Sigmoid colon (tissue), 4 donors: ENCODE measurements around the gene C5orf46.

Source experiments
- CTCF ChIP-seq, 4 experiments: fragments of 450-650 bp in 3 of 4; fragments of 200-600 bp in 1 of 4; IDR thresholded peaks; one replicate each; pipeline ENCODE4 v1.5.1; 2016 to 2019; ENCODE audit warnings: antibody characterized with exemption in 4 of 4, mild to moderate bottlenecking in 3 of 4, moderate library complexity in 2 of 4
- EP300 ChIP-seq, 4 donors: sonication (generic); formaldehyde crosslinking; IDR thresholded peaks; one replicate each; pipeline ENCODE4 v1.6.1; 2017; ENCODE audit warnings: antibody characterized with exemption in 4 of 4
- POLR2A ChIP-seq, 2 donors: fragments of 450-650 bp; IDR thresholded peaks; one replicate each; pipeline ENCODE4 v1.6.1; 2016; ENCODE audit warnings: antibody characterized with exemption in 2 of 2, mild to moderate bottlenecking in 2 of 2, moderate library complexity in 2 of 2
- POLR2AphosphoS5 ChIP-seq, 4 donors: sonication (generic); formaldehyde crosslinking; IDR thresholded peaks; one replicate each; pipeline ENCODE4 v1.6.1; 2017; ENCODE audit warnings: antibody characterized with exemption in 4 of 4

- TF ChIP-seq POLR2AphosphoS5 (IDR thresholded peaks at IDR 0.05) (no peak), CTCF (IDR thresholded peaks at IDR 0.05) (no peak), EP300 (IDR thresholded peaks at IDR 0.05) (no peak), POLR2A (IDR thresholded peaks at IDR 0.05) (no peak)
These were observed 11.9 kb upstream of the C5orf46 start for GRCh38 chr5:147918101-147918685.
